H1 (cell line): Measurements from ENCODE around the gene GATAD2B. TPM values are rescaled to one million over a fixed set of nuclear protein-coding genes. Genes with fewer than 3 reads are reported as not detected.

Experiments
- EGR1 ChIP-seq: IDR thresholded peaks from 2 replicates; pipeline ENCODE4 v1.6.1; 2011; ENCODE audit warnings: low read depth, low read length, borderline replicate concordance
- FOSL1 ChIP-seq: IDR thresholded peaks from 2 replicates; pipeline ENCODE4 v1.6.1; 2011; ENCODE audit warnings: mild to moderate bottlenecking, low read depth, low read length, moderate library complexity; ENCODE audit not compliant: insufficient read depth
- polyA plus RNA-seq, 7 experiments: library from polyadenylated mRNA; depleted of rRNA in 3 of 7; stranded (reverse) in 5 of 7; unstranded in 2 of 7; fragments of >200 nt in 5 of 7; fragments of 200-250 nt in 2 of 7; gene quantifications; 1 replicate in 5 of 7; 2 replicates in 1 of 7; 4 replicates in 1 of 7; pipeline versions ENCODE4 v1.2.1 to v1.2.3, GENCODE V29; 2011 to 2013; ENCODE audit warnings: missing spikeins in 2 of 7, mixed read lengths in 2 of 7
- total RNA-seq: library from RNA; stranded (reverse); fragmentation: NEBNext Ultra II Directional; extraction: Animal tissue kit (Norgen Biotek cat#: 25700); gene quantifications from 2 replicates; pipeline ENCODE4 v1.2.1, GENCODE V29; 2021

The GATAD2B gene
- total and polyA plus RNA-seq, 2 of the 8 experiments (the other 6 are each of a cell fraction or from before 2014, with no cell fraction given): 8.4 to 39.1 TPM

DNA sequence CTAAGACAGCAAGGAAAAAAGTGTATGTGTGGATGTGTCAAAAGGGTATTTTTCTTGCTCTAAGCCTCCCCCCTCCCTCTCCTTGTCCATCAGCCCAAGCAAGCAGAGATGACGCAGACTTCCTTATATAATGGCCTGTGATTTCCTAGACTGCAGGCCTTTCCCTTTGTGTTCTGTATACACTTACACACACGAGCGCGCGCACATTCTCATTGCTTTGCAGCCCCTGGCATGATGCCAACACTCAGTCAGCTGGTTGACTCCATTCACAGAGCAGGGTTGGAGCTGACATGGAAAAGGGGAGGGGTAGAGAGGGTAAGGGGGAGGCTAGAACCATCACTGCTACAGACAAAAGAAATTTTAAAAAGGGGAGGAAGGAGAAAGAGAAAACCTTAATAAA, 41.8 kb downstream of the GATAD2B start (continued):
- TF ChIP-seq FOSL1: no peak
- TF ChIP-seq EGR1: no peak
